Spleen (tissue), 11 donors: ENCODE results near the gene FSTL3. TPM values are rescaled to one million over a fixed set of nuclear protein-coding genes. Genes with fewer than 3 reads are reported as not detected.
"Not testable (repeated sequence)": the region's sequence is repeated elsewhere in the genome, so short reads cannot be mapped to it uniquely, and the experiment has no call there.

Source experiments
- DNase-seq: peaks from one replicate; pipeline ENCODE4 v3.0.0-alpha.2; 2020
- H3K27ac ChIP-seq, 8 donors: fragments of 200-600 bp; sonication (generic) in 7 of 8; 1 replicate in 4 of 8; 2 replicates in 4 of 8; pipeline versions ENCODE4 v1.5.0 to v1.8.0; 2016 to 2021; ENCODE audit warnings: inconsistent platforms in 4 of 8, mild to moderate bottlenecking in 4 of 8, moderate library complexity in 1 of 8
- H3K27me3 ChIP-seq, 7 donors: fragments of 200-600 bp; sonication (generic) in 6 of 7; replicated peaks in 1 of 7; 1 replicate in 4 of 7; 2 replicates in 3 of 7; pipeline versions ENCODE4 v1.5.0 to v1.8.0; 2016 to 2021; ENCODE audit warnings: inconsistent platforms in 3 of 7, mild to moderate bottlenecking in 1 of 7
- H3K36me3 ChIP-seq, 6 donors: fragments of 200-600 bp; sonication (generic) in 5 of 6; 1 replicate in 4 of 6; 2 replicates in 2 of 6; pipeline versions ENCODE4 v1.5.0 to v1.8.0; 2016 to 2021; ENCODE audit warnings: inconsistent platforms in 2 of 6
- H3K4me1 ChIP-seq, 6 donors: fragments of 200-600 bp; sonication (generic) in 5 of 6; 1 replicate in 3 of 6; 2 replicates in 3 of 6; pipeline versions ENCODE4 v1.5.0 to v1.8.0; 2016 to 2021; ENCODE audit warnings: inconsistent platforms in 3 of 6
- H3K4me3 ChIP-seq, 8 donors: fragments of 200-600 bp; sonication (generic) in 7 of 8; 1 replicate in 4 of 8; 2 replicates in 4 of 8; pipeline versions ENCODE4 v1.5.0 to v1.8.0; 2016 to 2021; ENCODE audit warnings: inconsistent platforms in 4 of 8, mild to moderate bottlenecking in 4 of 8, moderate library complexity in 2 of 8
- H3K9me3 ChIP-seq, 8 donors: fragments of 200-600 bp; sonication (generic) in 7 of 8; 1 replicate in 4 of 8; 2 replicates in 4 of 8; pipeline versions ENCODE4 v1.5.0 to v1.8.0; 2016 to 2021; ENCODE audit warnings: inconsistent platforms in 4 of 8
- CTCF ChIP-seq, 11 experiments: fragments of 200-600 bp in 7 of 11; fragments of 450-650 bp in 4 of 11; sonication (generic) in 4 of 11; IDR thresholded peaks in 8 of 11; conservative IDR thresholded peaks in 3 of 11; 1 replicate in 7 of 11; 2 replicates in 4 of 11; pipeline versions ENCODE4 v1.4.0 to v1.8.0; 2016 to 2021; ENCODE audit warnings: antibody characterized with exemption in 11 of 11, inconsistent platforms in 4 of 11, mild to moderate bottlenecking in 1 of 11
- POLR2A ChIP-seq, 3 donors: fragments of 450-650 bp; IDR thresholded peaks; one replicate each; pipeline ENCODE4 v1.5.1; 2017; ENCODE audit warnings: antibody characterized with exemption in 3 of 3, mild to moderate bottlenecking in 1 of 3
- POLR2AphosphoS5 ChIP-seq, 3 donors: sonication (generic); formaldehyde crosslinking; IDR thresholded peaks; one replicate each; pipeline ENCODE4 v1.5.1; 2017; ENCODE audit warnings: antibody characterized with exemption in 3 of 3
- WGBS, 5 donors: extraction: QIAGEN DNeasy Blood & Tissue Kit in 3 of 5; methylation state at CpG; one replicate each; pipeline versions ENCODE4 v1.1.5 to v1.1.7; 2013 to 2018; 5-methylcytosine and 5-hydroxymethylcytosine counted together
- intact Hi-C: fragments of 100-400 bp; cut with DNase I; formaldehyde crosslinking; loops from one replicate; pipeline ENCODE4 v1.15.0; 2023; ENCODE audit warnings: low total_unique reads
- polyA plus RNA-seq, 3 donors: library from polyadenylated mRNA; stranded (reverse); fragments of 200-250 nt; gene quantifications; one replicate each; pipeline ENCODE4 v1.2.1, GENCODE V29; 2013
- total RNA-seq, 7 donors: library from RNA; depleted of rRNA in 3 of 7; stranded (reverse); fragments of >200 nt in 3 of 7; fragmentation: NEBNext Ultra II Directional in 4 of 7; extraction: Animal tissue kit (Norgen Biotek cat#: 25700) in 4 of 7; gene quantifications; one replicate each; pipeline versions ENCODE4 v1.1.0 to v1.2.1, GENCODE V29; 2016 to 2021
- donor health status: healthy with polysubstance abuse.
- donor health status: DM: no; HTN: no; CAD: no; lungs with moderate emphysema.
- donor health status: DM: no; HTN: no; CAD: no.
- donor health status: Bipolar disorder and iron deficiency.
- donor health status: healthy.
- donor health status: DM: no; HTN: no; CAD: no.
- donor health status: DM: yes; HTN: yes; CAD: no.

The FSTL3 gene
- total and polyA plus RNA-seq, 10 donors: 5.6 to 43.4 (median 15.3) TPM

- intact Hi-C loops: no loop called here
- H3K9me3 ChIP-seq: no peaks in the 10 kb centered on the region
- peak; percentile 97 for DNase-seq
- peaks cover 0 to 14% (median 6%) of the 10 kb centered on the region in 6 donors for H3K36me3 ChIP-seq
- peak within 1 kb of the TSS; percentile 74 to 100 (median 98) for H3K4me3 ChIP-seq
- TF ChIP-seq CTCF (IDR thresholded peaks at IDR 0.05 in 8 of 11, conservative IDR thresholded peaks at IDR 0.05 in 3 of 11) (peak in 2 of 11 experiments; percentile 8 to 14), POLR2A (IDR thresholded peaks at IDR 0.05) (peak in 1 of 3 donors; percentile 58), POLR2AphosphoS5 (IDR thresholded peaks at IDR 0.05) (peak; percentile 82 to 88 (median 86))
- H3K4me1 ChIP-seq: peaks cover 46 to 76% (median 60%) of the 10 kb centered on the region in 6 donors
- no peaks in the 10 kb centered on the region for H3K27me3 ChIP-seq
- WGBS, 5 donors: 1 to 3% (median 2%) methylated on average over 17 to 97 of the region's 97 CpGs
- H3K27ac ChIP-seq: peak within 1 kb of the TSS; percentile 84 to 99 (median 98)
These were observed 13.1 kb upstream of the FSTL3 start, which contains the start of gene RNF126 for GRCh38 chr19:662962-663681. TSS of gene RNF126 (minus strand) at chr19:663214. CDS start at chr19:663121, 93 bp downstream.

GRCh38 chr19:663682-664117 lies 12.5 kb upstream of the FSTL3 start:
- intact Hi-C loops: no loop called here
- H3K9me3 ChIP-seq: no peaks in the 10 kb centered on the region
- 46 to 60% (median 52%) methylated on average over 14 to 18 of the region's 18 CpGs for WGBS, 5 donors
- peaks cover 40 to 75% (median 54%) of the 10 kb centered on the region in 6 donors for H3K4me1 ChIP-seq
- peaks cover 0 to 8% (median under 1%) of the 10 kb centered on the region in 6 donors for H3K36me3 ChIP-seq
- H3K4me3 ChIP-seq: peak overlapping the region; percentile 23 to 100 (median 96)
- TF ChIP-seq POLR2AphosphoS5 (IDR thresholded peaks at IDR 0.05) (no peak), CTCF (IDR thresholded peaks at IDR 0.05 in 8 of 11, conservative IDR thresholded peaks at IDR 0.05 in 3 of 11) (peak in 2 of 11 experiments; percentile 4 to 11)
- peak overlapping the region; percentile 84 to 99 (median 98) for H3K27ac ChIP-seq
- no peaks in the 10 kb centered on the region for H3K27me3 ChIP-seq
- DNase-seq: no peak

GRCh38 chr19:664913-665443 lies 11.2 kb upstream of the FSTL3 start:
- peak; percentile 92 for DNase-seq
- WGBS, 5 donors: 9 to 18% (median 11%) methylated on average over 17 to 24 of the region's 24 CpGs
- intact Hi-C loops: loop anchor here (5.0 kb wide), 1 partner anchor 67 kb away; no protein-coding TSS in a partner anchor
- peak overlapping the region in 4 of 8 donors; percentile 39 to 98 (median 58) for H3K27ac ChIP-seq
- H3K36me3 ChIP-seq: no peaks in the 10 kb centered on the region
- H3K4me3 ChIP-seq: peak overlapping the region in 4 of 8 donors; percentile 2 to 56 (median 10)
- H3K9me3 ChIP-seq: peaks cover 0 to 3% (median 0%) of the 10 kb centered on the region in 8 donors
- TF ChIP-seq POLR2A (IDR thresholded peaks at IDR 0.05): no peak
- TF ChIP-seq CTCF (IDR thresholded peaks at IDR 0.05 in 8 of 11, conservative IDR thresholded peaks at IDR 0.05 in 3 of 11): peak; percentile 80 to 94 (median 91)
- TF ChIP-seq POLR2AphosphoS5 (IDR thresholded peaks at IDR 0.05): peak; percentile 34 to 72 (median 61)
- H3K27me3 ChIP-seq: peaks cover 0 to 4% (median 0%) of the 10 kb centered on the region in 7 donors
- H3K4me1 ChIP-seq: peaks cover 27 to 62% (median 42%) of the 10 kb centered on the region in 6 donors

GRCh38 chr19:666985-667573 lies 9.1 kb upstream of the FSTL3 start:
- not testable (repeated sequence) for H3K9me3 ChIP-seq, H3K4me3 ChIP-seq, H3K36me3 ChIP-seq, DNase-seq
- WGBS, 5 donors: 83 to 92% (median 87%) methylated on average over 22 to 38 of the region's 38 CpGs
- Histone ChIP-seq H3K4me1 (peaks cover 15 to 49% (median 25%) of the 10 kb centered on the region in 6 donors), H3K27ac (peak overlapping the region in 2 of 8 donors; percentile 37 to 62), H3K27me3 (peaks cover 0 to 20% (median 0%) of the 10 kb centered on the region in 7 donors)
- intact Hi-C loops: loop anchor here (5.0 kb wide), 1 partner anchor 65 kb away; no protein-coding TSS in a partner anchor

- not testable (repeated sequence) for H3K4me3 ChIP-seq, H3K36me3 ChIP-seq, DNase-seq, H3K9me3 ChIP-seq, H3K27ac ChIP-seq
- 41 to 57% (median 50%) methylated on average over 12 of the region's 12 CpGs for WGBS, 5 donors
- intact Hi-C loops: loop anchor here (5.0 kb wide), 1 partner anchor 63 kb away; no protein-coding TSS in a partner anchor
- H3K27me3 ChIP-seq: peaks cover 0 to 25% (median 0%) of the 10 kb centered on the region in 7 donors
- peaks cover 10 to 47% (median 20%) of the 10 kb centered on the region in 6 donors for H3K4me1 ChIP-seq
These were observed 7.3 kb upstream of the FSTL3 start for GRCh38 chr19:668675-669434.
